GM18499 (cell line): Measurements from ENCODE around the gene FNBP1L.
"Not testable (repeated sequence)": the region's sequence is repeated elsewhere in the genome, so short reads cannot be mapped to it uniquely, and the experiment has no call there.

ENCODE experiments used
- ATAC-seq: cut with Tn5 transposase; IDR thresholded peaks from one replicate; pipeline ENCODE4 v1.9.1; 2021; ENCODE audit warnings: moderate number of reproducible peaks; ENCODE audit not compliant: insufficient read depth, unreplicated experiment

The FNBP1L gene

GRCh38 chr1:93481899-93482298, 34.0 kb downstream of the FNBP1L start:
- ATAC-seq = not testable (repeated sequence)

DNA sequence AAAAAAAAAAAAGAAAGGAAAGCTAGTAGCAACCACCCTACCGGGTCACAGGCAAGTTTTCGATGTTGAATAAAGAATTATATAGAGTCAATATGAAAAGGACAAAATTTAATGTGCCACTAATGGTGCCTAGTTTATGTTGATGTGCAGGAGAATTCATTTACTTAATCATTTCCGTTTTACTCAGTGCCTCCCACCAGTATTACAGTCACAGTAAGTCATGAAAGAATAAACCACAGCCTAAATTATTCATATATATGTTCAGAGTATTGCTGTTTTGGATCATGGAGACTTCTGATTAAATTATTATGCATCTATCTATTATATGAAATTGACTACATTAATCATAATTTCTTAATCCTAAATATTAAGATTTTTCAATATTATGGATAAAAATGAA, 35.3 kb downstream of the FNBP1L start:
- ATAC-seq = no peak

- no peak for ATAC-seq
Observed at GRCh38 chr1:93483606-93484005, 35.7 kb downstream of the FNBP1L start.

DNA sequence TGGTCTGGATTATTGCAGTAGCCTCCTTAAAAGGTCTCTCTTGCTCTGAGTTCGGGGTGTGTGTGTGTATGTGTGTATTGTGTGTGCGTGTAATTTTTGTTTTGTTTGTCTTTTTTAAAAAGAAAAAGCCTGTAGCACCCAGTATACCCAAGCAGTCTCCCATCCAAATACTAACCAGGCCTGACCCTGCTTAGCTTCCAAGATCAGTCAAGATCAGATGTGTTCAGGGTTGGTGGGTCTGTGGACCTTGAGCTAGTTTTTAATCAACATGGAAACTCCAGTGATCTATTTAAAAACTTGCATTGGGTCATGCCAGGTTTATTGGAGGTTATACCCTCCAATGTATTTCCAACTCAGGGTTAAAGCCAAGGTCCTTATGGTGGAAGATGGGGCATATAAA, 40.3 kb downstream of the FNBP1L start:
- ATAC-seq = no peak

GRCh38 chr1:93489756-93490155, 41.8 kb downstream of the FNBP1L start:
- ATAC-seq = no peak

DNA sequence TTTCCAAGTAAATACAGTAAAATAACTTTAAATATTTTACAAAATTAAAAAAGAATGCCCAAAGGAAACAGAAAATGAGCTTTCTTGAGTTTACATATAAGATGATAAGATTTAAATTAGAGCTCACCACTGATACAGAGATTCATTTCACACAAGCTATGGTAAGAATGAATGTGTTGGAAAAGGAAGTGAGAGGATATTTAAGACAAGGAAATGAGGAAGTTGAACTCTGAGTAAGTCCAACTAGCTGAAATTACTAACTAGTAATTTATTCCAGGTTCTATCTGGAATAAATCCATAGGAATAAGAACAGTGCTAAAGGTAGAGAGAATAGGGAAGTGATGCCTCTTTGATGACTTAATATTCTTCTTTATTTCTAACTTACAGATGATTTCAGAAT, 42.4 kb downstream of the FNBP1L start:
- ATAC-seq = no peak

DNA sequence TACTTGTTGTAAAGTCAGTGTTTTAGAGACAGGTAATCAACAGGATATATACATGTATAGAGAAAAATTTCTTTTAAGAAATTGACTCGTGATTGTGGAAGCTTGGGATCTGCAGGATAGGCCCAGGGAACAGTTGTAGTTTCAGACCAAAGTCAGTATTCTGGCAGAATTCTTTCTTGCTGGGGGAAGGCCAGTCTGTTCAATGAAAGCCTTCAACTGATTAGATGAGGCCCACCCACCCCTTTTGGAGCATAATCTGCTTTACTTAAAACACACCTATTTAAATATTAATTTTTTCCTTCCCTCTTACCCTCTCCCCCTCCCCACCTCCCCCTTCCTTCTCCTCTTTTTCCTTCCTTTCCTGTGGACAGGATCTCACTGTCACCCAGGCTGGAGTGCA, 48.0 kb downstream of the FNBP1L start:
- no peak for ATAC-seq

- ATAC-seq = no peak
Observed at GRCh38 chr1:93496520-93496919, 48.6 kb downstream of the FNBP1L start.

GRCh38 chr1:93499075-93499474, 51.2 kb downstream of the FNBP1L start:
- no peak for ATAC-seq

DNA sequence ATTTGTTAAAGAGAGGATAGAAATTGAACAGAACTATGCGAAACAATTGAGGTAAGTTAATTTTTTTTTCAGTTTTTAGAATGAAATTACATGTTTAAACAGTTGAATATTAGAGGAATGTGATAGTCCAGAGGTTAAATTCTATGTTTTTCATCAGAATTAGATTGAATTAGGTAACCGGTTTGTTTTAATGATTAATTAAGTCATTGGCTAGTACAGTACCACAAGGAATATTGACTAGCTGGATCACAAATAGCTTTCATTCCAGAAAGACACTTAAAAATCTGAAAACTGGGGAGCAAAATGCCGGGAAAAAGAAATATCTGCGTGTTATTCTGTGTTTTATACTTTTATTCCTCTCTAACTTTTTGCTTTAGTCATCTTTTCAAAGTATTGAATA, 51.6 kb downstream of the FNBP1L start:
- ATAC-seq = no peak

DNA sequence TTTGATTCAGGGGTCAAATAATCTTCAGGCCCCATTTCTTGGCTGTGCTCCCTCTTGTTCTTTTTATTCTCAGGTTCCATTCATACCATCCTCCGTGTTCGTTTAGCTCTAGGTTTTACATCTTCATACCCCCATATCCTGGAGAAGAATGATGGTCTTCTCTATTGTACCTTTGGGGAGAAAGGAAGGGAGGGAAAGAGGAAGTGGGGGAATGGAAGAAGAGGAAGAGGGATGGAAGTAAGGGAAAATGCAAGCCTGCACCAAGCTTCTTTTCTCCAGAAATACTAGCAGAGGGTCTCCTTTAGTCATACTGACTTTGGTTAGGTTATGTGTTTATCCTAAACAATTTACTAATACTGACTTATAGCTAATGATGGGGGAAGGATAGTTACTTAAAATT, 52.4 kb downstream of the FNBP1L start:
- ATAC-seq = no peak

GRCh38 chr1:93501399-93501798, 53.5 kb downstream of the FNBP1L start:
- ATAC-seq = no peak

GRCh38 chr1:93501829-93502369, 54.0 kb downstream of the FNBP1L start:
- no peak for ATAC-seq

DNA sequence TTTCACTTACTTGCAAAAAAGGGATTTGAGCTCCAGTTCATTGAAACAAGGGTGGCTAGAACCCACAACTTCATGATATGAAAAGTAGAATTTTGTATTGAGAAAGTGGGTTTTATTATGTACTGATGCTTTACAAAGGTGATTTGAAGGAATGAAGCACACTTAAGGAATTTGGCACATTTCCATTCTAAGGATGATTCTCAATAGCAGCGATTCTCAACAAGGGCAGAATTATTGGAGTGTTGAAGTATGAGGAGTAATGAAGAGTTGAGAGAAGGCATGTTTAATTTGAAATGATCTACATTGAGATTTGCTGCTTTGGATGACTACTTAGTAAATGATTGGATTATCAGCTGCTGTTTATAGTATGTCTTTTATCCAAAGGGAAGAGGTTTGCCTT, 54.7 kb downstream of the FNBP1L start:
- ATAC-seq = no peak

DNA sequence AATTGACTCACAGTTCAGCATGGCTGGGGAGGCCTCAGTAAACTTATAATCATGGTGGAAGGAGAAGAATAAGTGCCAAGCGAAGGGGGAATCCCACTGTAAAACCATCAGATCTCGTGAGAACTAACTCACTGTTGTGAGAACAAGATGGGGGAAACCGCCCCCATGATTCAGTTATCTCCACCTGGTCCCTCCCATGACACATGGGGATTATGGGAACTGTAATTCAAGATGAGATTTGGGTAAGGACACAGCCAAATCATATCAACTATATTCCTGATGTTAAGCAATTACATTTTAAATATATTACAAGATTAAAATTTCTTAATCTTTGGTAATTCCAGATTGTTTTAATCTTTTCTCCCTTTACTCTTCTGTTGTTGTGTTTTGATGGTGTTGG, 55.2 kb downstream of the FNBP1L start:
- ATAC-seq = no peak

- ATAC-seq = no peak
Observed at GRCh38 chr1:93503816-93504215, 55.9 kb downstream of the FNBP1L start.

- ATAC-seq = no peak
Observed at GRCh38 chr1:93504247-93505033, 56.5 kb downstream of the FNBP1L start.

DNA sequence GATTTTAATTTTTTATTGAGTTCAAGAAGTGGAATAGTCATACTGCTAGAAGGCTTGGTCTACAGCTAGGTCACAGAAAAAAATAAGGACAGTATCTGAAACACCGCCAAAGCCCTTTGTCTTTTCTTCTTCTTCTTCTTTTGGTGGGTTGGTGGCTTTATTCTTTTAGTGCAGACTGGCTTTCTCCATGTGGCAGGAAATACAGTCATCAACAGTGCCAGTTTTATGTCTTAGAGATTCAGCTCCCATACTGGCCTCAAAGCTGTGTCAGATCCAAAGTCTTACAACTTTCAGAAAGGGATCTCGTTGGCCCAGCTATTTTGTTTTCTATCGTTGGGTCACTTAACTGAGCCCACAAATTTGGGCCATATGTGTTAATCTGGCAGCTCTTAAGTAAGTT, 58.2 kb downstream of the FNBP1L start:
- no peak for ATAC-seq

DNA sequence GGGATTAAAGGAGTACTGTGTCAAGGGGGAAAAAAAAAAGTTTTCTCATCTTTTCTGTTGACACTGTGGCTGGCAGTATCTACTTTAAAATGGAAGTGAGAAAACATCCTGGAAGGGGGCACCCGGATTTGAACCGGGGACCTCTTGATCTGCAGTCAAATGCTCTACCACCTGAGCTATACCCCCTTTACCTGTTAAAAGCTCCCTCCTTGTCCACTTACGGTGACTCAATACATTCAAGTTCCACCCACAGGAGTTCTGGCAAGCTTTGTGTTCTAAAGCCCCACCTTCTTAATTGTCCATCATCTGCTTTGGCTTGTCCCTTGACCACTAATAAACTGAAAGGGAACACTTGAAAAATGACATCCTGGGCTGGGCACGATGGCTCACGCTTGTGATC, 68.2 kb downstream of the FNBP1L start:
- no peak for ATAC-seq

GRCh38 chr1:93518516-93518915, 70.6 kb downstream of the FNBP1L start:
- no peak for ATAC-seq

DNA sequence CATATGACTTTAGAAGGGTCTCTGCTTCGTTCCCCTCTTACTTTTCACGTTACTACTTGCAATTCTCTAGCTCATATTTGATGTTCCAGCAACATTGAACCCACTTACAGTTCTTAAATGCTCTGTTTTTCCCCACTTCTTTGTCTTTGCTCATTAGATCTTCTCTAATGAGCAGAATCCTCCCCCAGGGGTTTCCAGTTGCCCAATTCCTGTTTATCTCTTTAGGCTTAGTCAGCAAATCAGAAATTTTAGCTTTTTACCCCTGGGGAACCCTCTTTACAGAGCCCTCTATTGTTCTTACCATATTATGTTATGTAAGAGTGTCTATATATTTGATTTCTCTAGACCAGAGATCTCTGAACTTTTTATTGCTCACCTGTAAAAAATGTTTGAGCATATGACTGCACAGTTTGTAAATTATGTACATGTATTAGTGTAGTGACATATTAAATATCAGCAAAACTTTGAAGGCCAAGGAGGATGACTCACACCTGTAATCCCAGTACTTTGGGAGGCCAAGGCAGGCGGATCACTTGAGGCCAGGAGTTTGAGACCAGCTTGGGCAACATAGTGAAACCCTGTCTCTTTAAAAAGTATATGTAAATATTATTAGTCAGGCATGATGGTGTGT, 71.4 kb downstream of the FNBP1L start:
- no peak for ATAC-seq

DNA sequence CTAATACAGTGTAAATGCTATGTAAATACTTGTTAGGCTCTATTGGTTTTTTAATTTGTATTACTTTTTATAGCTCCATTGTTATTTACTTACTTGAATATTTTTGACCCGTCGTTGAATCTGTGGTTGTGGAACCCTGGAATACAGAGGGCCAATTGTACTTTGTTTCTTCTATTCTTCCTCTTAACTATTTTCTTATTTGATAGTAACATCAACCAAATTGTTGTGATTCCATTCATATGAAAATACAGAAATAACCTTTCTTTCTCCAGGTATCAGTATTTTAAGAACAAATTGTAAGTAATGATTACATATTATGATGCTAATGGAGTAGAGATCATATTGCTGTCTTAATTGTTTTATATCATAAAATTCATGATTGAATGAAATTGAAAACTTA, 73.7 kb downstream of the FNBP1L start:
- ATAC-seq = no peak
